H1 (cell line): ENCODE results near the gene DDX3X. TPM values are rescaled to one million over a fixed set of nuclear protein-coding genes. Genes with fewer than 3 reads are reported as not detected.

Experiments
- CTCF ChIA-PET: fragments of 300-600 bp; sonication (Branson Sonifier 250); formaldehyde crosslinking; loops from one replicate; lab custom pipeline; 2021; ENCODE audit not compliant: partially characterized antibody; lab: Charles Lee
- POLR2A ChIA-PET: fragments of 300-600 bp; sonication (Branson Sonifier 250); formaldehyde crosslinking; loops from one replicate; lab custom pipeline; 2021; ENCODE audit warnings: inconsistent platforms; ENCODE audit not compliant: partially characterized antibody; lab: Charles Lee
- DNase-seq, 2 experiments: peaks; one replicate each; pipeline versions ENCODE4 v3.0.0 to v3.0.0-alpha.2; 2010 to 2022; ENCODE audit warnings: low spot score in 2 of 2, low read depth in 1 of 2, mixed read lengths in 1 of 2
- FAIRE-seq: peaks from 2 replicates; lab custom pipeline; 2011; peaks lifted over from hg19 to GRCh38; lab: Jason Lieb, UNC
- H2AFZ ChIP-seq: 2 replicates; pipeline ENCODE4 v1.8.1; 2012; ENCODE audit warnings: low read length, inconsistent platforms
- H2AK5ac ChIP-seq: 2 replicates; pipeline ENCODE4 v1.6.1; 2013; ENCODE audit warnings: low read depth, low read length
- H2BK120ac ChIP-seq: replicated peaks from 2 replicates; pipeline ENCODE3; 2013; ENCODE audit warnings: low read depth, low read length, inconsistent platforms
- H2BK12ac ChIP-seq: 2 replicates; pipeline ENCODE4 v1.6.1; 2013; ENCODE audit warnings: low read depth, low read length
- H2BK15ac ChIP-seq: 2 replicates; pipeline ENCODE4 v1.6.1; 2013; ENCODE audit warnings: low read length
- H2BK20ac ChIP-seq: 2 replicates; pipeline ENCODE4 v1.6.1; 2013; ENCODE audit warnings: low read length
- H2BK5ac ChIP-seq: 2 replicates; pipeline ENCODE4 v1.6.1; 2013; ENCODE audit warnings: low read depth, low read length
- H3K14ac ChIP-seq: 2 replicates; pipeline ENCODE4 v1.6.1; 2013; ENCODE audit warnings: inconsistent platforms; ENCODE audit not compliant: insufficient read length
- H3K18ac ChIP-seq: 2 replicates; pipeline ENCODE4 v1.6.1; 2013; ENCODE audit warnings: low read length; ENCODE audit errors: extremely low read depth
- H3K23ac ChIP-seq: 2 replicates; pipeline ENCODE4 v1.6.1; 2013; ENCODE audit warnings: inconsistent platforms; ENCODE audit not compliant: insufficient read length
- H3K23me2 ChIP-seq: 2 replicates; pipeline ENCODE4 v1.6.1; 2013; ENCODE audit warnings: low read depth, low read length
- H3K27ac ChIP-seq: 2 replicates; pipeline ENCODE4 v1.6.1; 2011; ENCODE audit warnings: low read depth, low read length, inconsistent platforms
- H3K27me3 ChIP-seq, 4 experiments: replicated peaks in 1 of 4; 1 replicate in 1 of 4; 2 replicates in 3 of 4; pipeline versions ENCODE4 v1.6.1 to v1.8.1; 2011 to 2013; ENCODE audit warnings: low read length in 3 of 4, mild to moderate bottlenecking in 3 of 4, inconsistent platforms in 2 of 4, mixed read lengths in 2 of 4, moderate library complexity in 1 of 4; ENCODE audit not compliant: control insufficient read depth in 3 of 4, insufficient read depth in 3 of 4; ENCODE audit errors: extremely low read depth in 1 of 4
- H3K36me3 ChIP-seq, 4 experiments: 2 replicates each; pipeline versions ENCODE4 v1.6.1 to v1.8.1; 2011 to 2013; ENCODE audit warnings: mild to moderate bottlenecking in 4 of 4, low read length in 3 of 4, moderate library complexity in 2 of 4, control low read depth in 1 of 4, inconsistent platforms in 1 of 4; ENCODE audit not compliant: insufficient read depth in 4 of 4, control insufficient read depth in 2 of 4
- H3K4ac ChIP-seq: replicated peaks from 2 replicates; pipeline ENCODE3; 2013; ENCODE audit warnings: low read length, low read depth, mixed read lengths, inconsistent platforms; ENCODE audit not compliant: insufficient read length
- H3K4me1 ChIP-seq, 4 experiments: replicated peaks in 1 of 4; 1 replicate in 1 of 4; 2 replicates in 3 of 4; pipeline versions ENCODE4 v1.6.1 to v1.8.1; 2011 to 2013; ENCODE audit warnings: low read length in 3 of 4, inconsistent platforms in 2 of 4, mixed read lengths in 1 of 4; ENCODE audit not compliant: insufficient read depth in 4 of 4, control insufficient read depth in 3 of 4
- H3K4me2 ChIP-seq, 2 experiments: 2 replicates each; pipeline versions ENCODE4 v1.6.1 to v1.8.1; 2011 to 2013; ENCODE audit warnings: low read depth in 2 of 2, low read length in 2 of 2, control low read depth in 1 of 2, inconsistent platforms in 1 of 2, mild to moderate bottlenecking in 1 of 2; ENCODE audit not compliant: insufficient read depth in 1 of 2
- H3K4me3 ChIP-seq, 4 experiments: fragments of 200-600, 300-600 bp in 1 of 4; sonication (generic), shearing (Covaris generic), sonication (Bioruptor Twin) in 1 of 4; 2 replicates each; pipeline versions ENCODE4 v1.5.1 to v1.8.1; 2011 to 2016; ENCODE audit warnings: low read length in 4 of 4, low read depth in 3 of 4, control low read depth in 2 of 4, inconsistent platforms in 2 of 4, mild to moderate bottlenecking in 2 of 4, mixed read lengths in 1 of 4, moderate library complexity in 1 of 4; ENCODE audit not compliant: insufficient read depth in 2 of 4; ENCODE audit errors: extremely low read depth in 1 of 4
- H3K56ac ChIP-seq: replicated peaks from 2 replicates; pipeline ENCODE3; 2013; ENCODE audit warnings: low read depth, mild to moderate bottlenecking, mixed read lengths, low read length, inconsistent platforms; ENCODE audit not compliant: insufficient read length
- H3K79me1 ChIP-seq: 2 replicates; pipeline ENCODE4 v1.6.1; 2013; ENCODE audit warnings: low read depth, low read length, control low read depth
- H3K79me2 ChIP-seq, 2 experiments: 2 replicates each; pipeline versions ENCODE4 v1.6.1 to v1.8.1; 2012 to 2013; ENCODE audit warnings: low read length in 2 of 2, mild to moderate bottlenecking in 2 of 2, inconsistent platforms in 1 of 2; ENCODE audit not compliant: insufficient read depth in 2 of 2, control insufficient read depth in 1 of 2
- H3K9ac ChIP-seq, 4 experiments: replicated peaks in 1 of 4; 1 replicate in 1 of 4; 2 replicates in 3 of 4; pipeline versions ENCODE4 v1.6.1 to v1.8.1; 2011 to 2013; ENCODE audit warnings: low read depth in 3 of 4, low read length in 3 of 4, control low read depth in 2 of 4, mild to moderate bottlenecking in 2 of 4, moderate library complexity in 2 of 4, inconsistent platforms in 1 of 4; ENCODE audit errors: extremely low read depth in 1 of 4
- H3K9me3 ChIP-seq, 2 experiments: 2 replicates each; pipeline versions ENCODE4 v1.6.1 to v1.8.1; 2012 to 2013; ENCODE audit warnings: mild to moderate bottlenecking in 2 of 2, moderate library complexity in 2 of 2, control low read depth in 1 of 2, inconsistent platforms in 1 of 2, low read depth in 1 of 2, low read length in 1 of 2, mixed read lengths in 1 of 2; ENCODE audit not compliant: insufficient read depth in 2 of 2
- H4K20me1 ChIP-seq, 2 experiments: replicated peaks in 1 of 2; 2 replicates each; pipeline versions ENCODE3 to v1.8.1; 2011 to 2013; ENCODE audit warnings: inconsistent platforms in 2 of 2, low read length in 2 of 2, mild to moderate bottlenecking in 1 of 2; ENCODE audit not compliant: insufficient read depth in 2 of 2, control insufficient read depth in 1 of 2
- H4K5ac ChIP-seq: 2 replicates; pipeline ENCODE4 v1.6.1; 2013; ENCODE audit warnings: low read length, low read depth, mixed read lengths, inconsistent platforms; ENCODE audit not compliant: insufficient read length
- H4K8ac ChIP-seq: 2 replicates; pipeline ENCODE4 v1.8.0; 2013; ENCODE audit warnings: mild to moderate bottlenecking, moderate library complexity, low read length, inconsistent platforms; ENCODE audit not compliant: insufficient read depth; ENCODE audit errors: extremely low read depth
- H4K91ac ChIP-seq: replicated peaks from 2 replicates; pipeline ENCODE3; 2013; ENCODE audit warnings: low read length, mixed read lengths, inconsistent platforms; ENCODE audit not compliant: insufficient read length
- CHD2 ChIP-seq: IDR thresholded peaks from 2 replicates; pipeline ENCODE4 v1.6.1; 2012; ENCODE audit warnings: low read length, improper control_type of control experiment
- EGR1 ChIP-seq: IDR thresholded peaks from 2 replicates; pipeline ENCODE4 v1.6.1; 2011; ENCODE audit warnings: low read depth, low read length, borderline replicate concordance
- WGBS, 2 experiments: shearing (Covaris generic) in 1 of 2; methylation state at CpG; one replicate each; pipeline versions ENCODE4 v1.1.6 to v1.1.7; 2013 to 2015; ENCODE audit warnings: low lambda C conversion rate in 2 of 2, mixed read lengths in 2 of 2, inconsistent platforms in 1 of 2, low coverage in 1 of 2, missing lambda C conversion rate in 1 of 2; ENCODE audit not compliant: insufficient replicate concordance in 2 of 2, insufficient coverage in 1 of 2, insufficient read length in 1 of 2; ENCODE audit errors: extremely low coverage in 1 of 2, missing lambda C conversion rate in 1 of 2; 5-methylcytosine and 5-hydroxymethylcytosine counted together
- polyA plus RNA-seq, 7 experiments: library from polyadenylated mRNA; depleted of rRNA in 3 of 7; stranded (reverse) in 5 of 7; unstranded in 2 of 7; fragments of >200 nt in 5 of 7; fragments of 200-250 nt in 2 of 7; gene quantifications; 1 replicate in 5 of 7; 2 replicates in 1 of 7; 4 replicates in 1 of 7; pipeline versions ENCODE4 v1.2.1 to v1.2.3, GENCODE V29; 2011 to 2013; ENCODE audit warnings: missing spikeins in 2 of 7, mixed read lengths in 2 of 7
- total RNA-seq: library from RNA; stranded (reverse); fragmentation: NEBNext Ultra II Directional; extraction: Animal tissue kit (Norgen Biotek cat#: 25700); gene quantifications from 2 replicates; pipeline ENCODE4 v1.2.1, GENCODE V29; 2021
- TF ChIP-seq, protein P1 (sequence below): IDR thresholded peaks from 2 replicates; pipeline ENCODE4 v1.6.1; 2012; ENCODE audit warnings: inconsistent platforms
- TF ChIP-seq, protein P2 (sequence below): IDR thresholded peaks from 2 replicates; pipeline ENCODE4 v1.6.1; 2012; ENCODE audit warnings: inconsistent platforms

The DDX3X gene
- total and polyA plus RNA-seq, 2 of the 8 experiments (the other 6 are each of a cell fraction or from before 2014, with no cell fraction given): 39.4 to 291 TPM

DNA sequence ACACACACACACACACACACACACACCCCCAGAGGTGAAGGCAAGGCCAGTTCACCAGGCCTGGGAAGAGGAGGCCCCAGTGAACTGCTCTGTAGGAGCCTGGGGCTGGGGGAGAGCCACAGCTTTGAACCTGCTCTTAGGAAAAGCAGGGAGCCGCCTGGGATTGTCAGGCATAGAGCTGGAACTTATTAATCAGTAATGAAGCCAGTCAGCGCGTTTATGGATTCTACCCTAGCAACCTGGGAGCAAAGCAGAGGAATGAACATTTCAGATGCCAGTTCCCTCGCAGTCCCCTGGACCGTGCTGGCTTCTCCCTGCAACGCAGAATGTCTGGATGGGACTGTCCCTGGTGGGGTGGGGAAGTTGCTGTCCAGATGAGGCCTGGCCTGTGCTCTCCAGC lies 45.3 kb upstream of the DDX3X start:
- Histone ChIP-seq H3K18ac (no peak overlapping the region), H4K8ac (no peak overlapping the region), H4K5ac (no peak overlapping the region), H3K23ac (no peak overlapping the region), H2BK5ac (no peak overlapping the region), H3K36me3 (no peaks in the 10 kb centered on the region), H3K9me3 (no peaks in the 10 kb centered on the region; a peak in 1 of 4 replicates), H2BK12ac (no peak overlapping the region), H3K4me2 (no peak overlapping the region), H3K14ac (no peak overlapping the region), H3K4me1 (peaks cover 0 to 6% (median 3%) of the 10 kb centered on the region in 4 experiments; a peak in 4 of 7 replicates), H2BK15ac (no peak overlapping the region), H4K91ac (no peak overlapping the region), H3K9ac (no peak overlapping the region), H2BK20ac (no peak overlapping the region), H3K4me3 (no peak overlapping the region), H3K27ac (no peak overlapping the region), H3K79me1 (no peaks in the 10 kb centered on the region), H3K56ac (no peak overlapping the region), H2BK120ac (no peak overlapping the region), H3K79me2 (no peaks in the 10 kb centered on the region), H2AK5ac (no peak overlapping the region), H2AFZ (no peak overlapping the region), H3K23me2 (no peaks in the 10 kb centered on the region), H3K4ac (no peak overlapping the region), H3K27me3 (no peaks in the 10 kb centered on the region), H4K20me1 (no peaks in the 10 kb centered on the region)
- no peak for DNase-seq
- 96% methylated on average over 4 of the region's 6 CpGs; no CpG with 5 or more reads in 1 of the 2 experiments for WGBS, 2 experiments
- CTCF ChIA-PET: no interaction called here
- FAIRE-seq: no peak
- TF ChIP-seq, protein P1, sequence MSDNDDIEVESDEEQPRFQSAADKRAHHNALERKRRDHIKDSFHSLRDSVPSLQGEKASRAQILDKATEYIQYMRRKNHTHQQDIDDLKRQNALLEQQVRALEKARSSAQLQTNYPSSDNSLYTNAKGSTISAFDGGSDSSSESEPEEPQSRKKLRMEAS: no peak
- no peak for TF ChIP-seq EGR1
- no peak for TF ChIP-seq CHD2
- TF ChIP-seq, protein P2, sequence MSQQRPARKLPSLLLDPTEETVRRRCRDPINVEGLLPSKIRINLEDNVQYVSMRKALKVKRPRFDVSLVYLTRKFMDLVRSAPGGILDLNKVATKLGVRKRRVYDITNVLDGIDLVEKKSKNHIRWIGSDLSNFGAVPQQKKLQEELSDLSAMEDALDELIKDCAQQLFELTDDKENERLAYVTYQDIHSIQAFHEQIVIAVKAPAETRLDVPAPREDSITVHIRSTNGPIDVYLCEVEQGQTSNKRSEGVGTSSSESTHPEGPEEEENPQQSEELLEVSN: no peak
- POLR2A ChIA-PET: interaction anchor here (0.7 to 1.1 kb wide), 2 partner anchors 15 to 430 kb away, joined by 4 to 5 read pairs; no protein-coding TSS in a partner anchor
